ENCODE results near the gene GFY. TPM values are rescaled to one million over a fixed set of nuclear protein-coding genes. Genes with fewer than 3 reads are reported as not detected.

GFY gene
- total RNA-seq, 3 donors from 2014 or later (not counting 1 experiment from before 2014, with no cell fraction given): not detected

- H3K4me1 ChIP-seq (ENCODE audit: control insufficient read depth, insufficient read depth, low read length): peaks cover 36% of the 10 kb centered on the region
- no peaks in the 10 kb centered on the region for H3K36me3 ChIP-seq (ENCODE audit: control insufficient read depth, insufficient read depth, low read length)
- no peak overlapping the region for H3K4me3 Mint-ChIP-seq
- peak overlapping the region in 1 of 2 donors; percentile 6 for H3K27ac Mint-ChIP-seq
- intact Hi-C loops (cut with micrococcal nuclease): no loop called here
- H3K27me3 Mint-ChIP-seq (ENCODE audit: low read depth in 2 of 2): peaks cover 86 to 91% of the 10 kb centered on the region in 2 donors
- no peak overlapping the region for H3K27ac ChIP-seq (ENCODE audit: low read length)
- H3K4me3 ChIP-seq (ENCODE audit: low read length): no peak overlapping the region
- no peaks in the 10 kb centered on the region for H3K9me3 Mint-ChIP-seq
- WGBS (ENCODE audit: insufficient coverage): 21% methylated on average over 8 of the region's 8 CpGs
- no peaks in the 10 kb centered on the region for H3K9me3 ChIP-seq (ENCODE audit: control insufficient read depth, insufficient read depth, low read length)
- H3K4me1 Mint-ChIP-seq: peaks cover 24 to 43% of the 10 kb centered on the region in 2 donors
- no peaks in the 10 kb centered on the region for H3K36me3 Mint-ChIP-seq
- H3K27me3 ChIP-seq (ENCODE audit: control insufficient read depth, insufficient read depth, low read length): peaks cover 80% of the 10 kb centered on the region
- no peak for TF ChIP-seq CTCF (IDR thresholded peaks at IDR 0.05)
- no peak for DNase-seq
- ATAC-seq: no peak
Measured at GRCh38 chr19:49437231-49437630, 12.0 kb downstream of the GFY start.

GRCh38 chr19:49438261-49438660 lies 13.1 kb downstream of the GFY start:
- no peak for TF ChIP-seq CTCF (IDR thresholded peaks at IDR 0.05)
- no peaks in the 10 kb centered on the region for H3K36me3 Mint-ChIP-seq
- H3K9me3 ChIP-seq (ENCODE audit: control insufficient read depth, insufficient read depth, low read length): no peaks in the 10 kb centered on the region
- peaks cover 25 to 50% of the 10 kb centered on the region in 2 donors for H3K4me1 Mint-ChIP-seq
- no peak overlapping the region for H3K4me3 Mint-ChIP-seq
- H3K4me1 ChIP-seq (ENCODE audit: control insufficient read depth, insufficient read depth, low read length): peaks cover 39% of the 10 kb centered on the region
- H3K27ac ChIP-seq (ENCODE audit: low read length): no peak overlapping the region
- peak in 1 of 2 donors; percentile 10 for DNase-seq
- 18% methylated on average over 3 of the region's 6 CpGs for WGBS (ENCODE audit: insufficient coverage)
- ATAC-seq: no peak
- no peak overlapping the region for H3K4me3 ChIP-seq (ENCODE audit: low read length)
- H3K27ac Mint-ChIP-seq: peak overlapping the region in 1 of 2 donors; percentile 6
- no peaks in the 10 kb centered on the region for H3K9me3 Mint-ChIP-seq
- intact Hi-C loops (cut with micrococcal nuclease): no loop called here
- H3K27me3 Mint-ChIP-seq (ENCODE audit: low read depth in 2 of 2): peaks cover 81 to 87% of the 10 kb centered on the region in 2 donors
- H3K36me3 ChIP-seq (ENCODE audit: control insufficient read depth, insufficient read depth, low read length): no peaks in the 10 kb centered on the region
- peaks cover 72% of the 10 kb centered on the region for H3K27me3 ChIP-seq (ENCODE audit: control insufficient read depth, insufficient read depth, low read length)

- H3K4me3 Mint-ChIP-seq: peak overlapping the region; percentile 45
- Histone ChIP-seq H3K36me3 (ENCODE audit: control insufficient read depth, insufficient read depth, low read length) (no peaks in the 10 kb centered on the region), H3K27ac (ENCODE audit: low read length) (no peak overlapping the region), H3K9me3 (ENCODE audit: control insufficient read depth, insufficient read depth, low read length) (no peaks in the 10 kb centered on the region), H3K4me3 (ENCODE audit: low read length) (no peak overlapping the region), H3K4me1 (ENCODE audit: control insufficient read depth, insufficient read depth, low read length) (peaks cover 43% of the 10 kb centered on the region), H3K27me3 (ENCODE audit: control insufficient read depth, insufficient read depth, low read length) (peaks cover 57% of the 10 kb centered on the region)
- H3K27me3 Mint-ChIP-seq (ENCODE audit: low read depth in 2 of 2): peaks cover 72 to 73% of the 10 kb centered on the region in 2 donors
- intact Hi-C loops (cut with micrococcal nuclease): no loop called here
- ATAC-seq: no peak
- DNase-seq: no peak
- WGBS (ENCODE audit: insufficient coverage): 85% methylated on average over 1 of the region's 6 CpGs
- TF ChIP-seq CTCF (IDR thresholded peaks at IDR 0.05): no peak
- no peaks in the 10 kb centered on the region for H3K36me3 Mint-ChIP-seq
- no peaks in the 10 kb centered on the region for H3K9me3 Mint-ChIP-seq
- no peak overlapping the region for H3K27ac Mint-ChIP-seq
- peaks cover 28 to 60% of the 10 kb centered on the region in 2 donors for H3K4me1 Mint-ChIP-seq
Measured at GRCh38 chr19:49439836-49440235, 14.6 kb downstream of the GFY start.
